Cardiac fibroblast (primary cell): Measurements from ENCODE around the gene SLC25A17.
A peak's percentile ranks its signal among the peaks of the same experiment; 100 is the strongest.

Experiments used
- DNase-seq, 2 donors: peaks; one replicate each; pipeline versions ENCODE4 v3.0.0 to v3.0.0-alpha.2; 2010; ENCODE audit warnings: low read depth in 2 of 2
- H3K4me3 ChIP-seq, 2 donors: replicated peaks in 1 of 2; 1 replicate in 1 of 2; 2 replicates in 1 of 2; pipeline ENCODE4 v1.5.1; 2011; ENCODE audit warnings: low read depth in 2 of 2, low read length in 2 of 2, mild to moderate bottlenecking in 2 of 2, moderate library complexity in 1 of 2
- CTCF ChIP-seq: IDR thresholded peaks from one replicate; pipeline ENCODE4 v1.5.1; 2011; ENCODE audit warnings: low read depth, mild to moderate bottlenecking, low read length, inconsistent platforms

Gene SLC25A17

GRCh38 chr22:40819599-40820140 lies 524 bp upstream of the SLC25A17 start:
- TF ChIP-seq CTCF: no peak
- peak overlapping the region; percentile 69 to 98 for H3K4me3 ChIP-seq
- peak; percentile 36 to 52 for DNase-seq

- no peak for DNase-seq
- peak overlapping the region; percentile 69 to 98 for H3K4me3 ChIP-seq
- no peak for TF ChIP-seq CTCF
Observed at GRCh38 chr22:40818192-40818746, 877 bp downstream of the SLC25A17 start.

GRCh38 chr22:40817737-40818136 lies 1.4 kb downstream of the SLC25A17 start:
- TF ChIP-seq CTCF: no peak
- H3K4me3 ChIP-seq: no peak overlapping the region
- no peak for DNase-seq

GRCh38 chr22:40813912-40814315 lies 5.2 kb downstream of the SLC25A17 start:
- no peak overlapping the region for H3K4me3 ChIP-seq
- no peak for DNase-seq
- no peak for TF ChIP-seq CTCF

GRCh38 chr22:40808018-40808841 lies 10.9 kb downstream of the SLC25A17 start:
- no peak overlapping the region for H3K4me3 ChIP-seq
- DNase-seq: peak; percentile 21 to 62
- TF ChIP-seq CTCF: no peak

GRCh38 chr22:40806711-40807110 lies 12.4 kb downstream of the SLC25A17 start:
- TF ChIP-seq CTCF: no peak
- no peak for DNase-seq

More at GRCh38 chr22:40806711-40807110, 12.4 kb downstream of the SLC25A17 start:
- no peak overlapping the region for H3K4me3 ChIP-seq
